OCI-LY7 (cell line): ENCODE data around the gene YY1.
A peak's percentile ranks its signal among the peaks of the same experiment; 100 is the strongest.

Experiments used
- CTCF ChIP-seq: fragments of 200-600 bp; sonication (generic); conservative IDR thresholded peaks from 2 replicates; pipeline ENCODE4 v1.5.1; 2014; ENCODE audit warnings: mild to moderate bottlenecking, antibody characterized with exemption, low read length, moderate library complexity, mixed read lengths
- EZH2phosphoT487 ChIP-seq: fragments of 200-600 bp; sonication (generic); IDR thresholded peaks from 2 replicates; pipeline ENCODE4 v1.6.1; 2018; ENCODE audit warnings: low read depth, borderline replicate concordance, mild to moderate bottlenecking, mixed run types, antibody characterized with exemption, low read length, moderate library complexity, mixed read lengths

- peak; percentile 89 for TF ChIP-seq CTCF
- no peak for TF ChIP-seq EZH2phosphoT487
Observed at GRCh38 chr14:100317912-100318808, 79.2 kb downstream of the YY1 start.
